ENCODE results near the gene SEMA4A.
A peak's percentile ranks its signal among the peaks of the same experiment; 100 is the strongest.

Gene SEMA4A

GRCh38 chr1:156134716-156135435 is 18.5 kb upstream of the SEMA4A start:
- no peak for DNase-seq (ENCODE audit: low read depth in 2 of 2, low spot score in 1 of 2)

GRCh38 chr1:156135930-156136871 is 17.2 kb upstream of the SEMA4A start:
- DNase-seq (ENCODE audit: low read depth in 2 of 2, low spot score in 1 of 2): no peak

GRCh38 chr1:156136970-156137483 is 16.4 kb upstream of the SEMA4A start:
- DNase-seq (ENCODE audit: low read depth in 2 of 2, low spot score in 1 of 2): no peak

GRCh38 chr1:156138458-156138867 is 14.9 kb upstream of the SEMA4A start:
- DNase-seq (ENCODE audit: low read depth in 2 of 2, low spot score in 1 of 2): no peak

- no peak for DNase-seq (ENCODE audit: low read depth in 2 of 2, low spot score in 1 of 2)
These were observed 12.3 kb upstream of the SEMA4A start for GRCh38 chr1:156140879-156141707.

GRCh38 chr1:156143765-156144489 is 9.5 kb upstream of the SEMA4A start:
- DNase-seq (ENCODE audit: low read depth in 2 of 2, low spot score in 1 of 2): no peak

GRCh38 chr1:156144742-156145141 is 8.6 kb upstream of the SEMA4A start:
- DNase-seq (ENCODE audit: low read depth in 2 of 2, low spot score in 1 of 2): no peak

GRCh38 chr1:156145650-156146019 is 7.8 kb upstream of the SEMA4A start:
- DNase-seq (ENCODE audit: low read depth in 2 of 2, low spot score in 1 of 2): no peak

GRCh38 chr1:156146020-156146768 is 7.2 kb upstream of the SEMA4A start:
- peak in 1 of 2 donors; percentile 7 for DNase-seq (ENCODE audit: low read depth in 2 of 2, low spot score in 1 of 2)

GRCh38 chr1:156146769-156147405 is 6.5 kb upstream of the SEMA4A start:
- DNase-seq (ENCODE audit: low read depth in 2 of 2, low spot score in 1 of 2): no peak

GRCh38 chr1:156148216-156148615 is 5.2 kb upstream of the SEMA4A start:
- no peak for DNase-seq (ENCODE audit: low read depth in 2 of 2, low spot score in 1 of 2)

GRCh38 chr1:156149374-156150332 is 3.7 kb upstream of the SEMA4A start:
- DNase-seq (ENCODE audit: low read depth in 2 of 2, low spot score in 1 of 2): no peak

- DNase-seq (ENCODE audit: low read depth in 2 of 2, low spot score in 1 of 2): no peak
These were observed 2.9 kb upstream of the SEMA4A start for GRCh38 chr1:156150333-156151011.

GRCh38 chr1:156151093-156151688 is 2.2 kb upstream of the SEMA4A start:
- DNase-seq (ENCODE audit: low read depth in 2 of 2, low spot score in 1 of 2): no peak

- no peak for DNase-seq (ENCODE audit: low read depth in 2 of 2, low spot score in 1 of 2)
These were observed 757 bp upstream of the SEMA4A start for GRCh38 chr1:156152628-156153027.

- peak in 1 of 2 donors; percentile 9 for DNase-seq (ENCODE audit: low read depth in 2 of 2, low spot score in 1 of 2)
These were observed 948 bp downstream of the SEMA4A start for GRCh38 chr1:156154317-156154749.
